HG03520 (cell line): ENCODE results near the gene MED15.

Experiments
- ATAC-seq: cut with Tn5 transposase; IDR thresholded peaks from one replicate; pipeline ENCODE4 v1.9.1; 2021; ENCODE audit warnings: mild to moderate bottlenecking, moderate library complexity; ENCODE audit not compliant: unreplicated experiment

MED15 gene

GRCh38 chr22:20567993-20568417, 60.6 kb downstream of the MED15 start:
- no peak for ATAC-seq

DNA sequence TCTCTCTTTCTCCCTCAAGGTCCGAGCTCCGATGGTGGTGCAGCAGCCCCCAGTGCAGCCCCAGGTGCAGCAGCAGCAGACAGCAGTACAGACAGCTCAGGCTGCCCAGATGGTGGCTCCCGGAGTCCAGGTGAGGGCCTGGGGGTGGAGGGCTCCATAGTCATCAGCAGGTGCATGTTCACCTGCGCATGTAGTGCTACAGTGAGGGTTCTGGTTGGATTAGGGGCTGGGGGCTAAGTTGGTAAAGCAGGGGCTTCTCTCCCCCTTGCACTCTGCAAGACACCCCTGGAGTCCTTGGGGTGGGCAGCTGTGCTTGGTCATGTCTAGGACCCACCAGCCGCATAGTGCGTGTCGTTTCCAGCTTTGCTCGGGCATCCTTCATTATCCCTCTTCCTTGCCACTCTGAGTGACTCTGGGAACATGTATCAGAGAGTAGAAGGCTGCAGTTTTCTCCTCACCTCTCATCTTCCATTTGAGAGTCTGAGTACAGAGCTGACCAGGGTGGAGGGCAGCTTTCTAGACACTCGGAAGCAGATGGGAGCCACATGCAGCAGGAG, 61.2 kb downstream of the MED15 start:
- no peak for ATAC-seq

DNA sequence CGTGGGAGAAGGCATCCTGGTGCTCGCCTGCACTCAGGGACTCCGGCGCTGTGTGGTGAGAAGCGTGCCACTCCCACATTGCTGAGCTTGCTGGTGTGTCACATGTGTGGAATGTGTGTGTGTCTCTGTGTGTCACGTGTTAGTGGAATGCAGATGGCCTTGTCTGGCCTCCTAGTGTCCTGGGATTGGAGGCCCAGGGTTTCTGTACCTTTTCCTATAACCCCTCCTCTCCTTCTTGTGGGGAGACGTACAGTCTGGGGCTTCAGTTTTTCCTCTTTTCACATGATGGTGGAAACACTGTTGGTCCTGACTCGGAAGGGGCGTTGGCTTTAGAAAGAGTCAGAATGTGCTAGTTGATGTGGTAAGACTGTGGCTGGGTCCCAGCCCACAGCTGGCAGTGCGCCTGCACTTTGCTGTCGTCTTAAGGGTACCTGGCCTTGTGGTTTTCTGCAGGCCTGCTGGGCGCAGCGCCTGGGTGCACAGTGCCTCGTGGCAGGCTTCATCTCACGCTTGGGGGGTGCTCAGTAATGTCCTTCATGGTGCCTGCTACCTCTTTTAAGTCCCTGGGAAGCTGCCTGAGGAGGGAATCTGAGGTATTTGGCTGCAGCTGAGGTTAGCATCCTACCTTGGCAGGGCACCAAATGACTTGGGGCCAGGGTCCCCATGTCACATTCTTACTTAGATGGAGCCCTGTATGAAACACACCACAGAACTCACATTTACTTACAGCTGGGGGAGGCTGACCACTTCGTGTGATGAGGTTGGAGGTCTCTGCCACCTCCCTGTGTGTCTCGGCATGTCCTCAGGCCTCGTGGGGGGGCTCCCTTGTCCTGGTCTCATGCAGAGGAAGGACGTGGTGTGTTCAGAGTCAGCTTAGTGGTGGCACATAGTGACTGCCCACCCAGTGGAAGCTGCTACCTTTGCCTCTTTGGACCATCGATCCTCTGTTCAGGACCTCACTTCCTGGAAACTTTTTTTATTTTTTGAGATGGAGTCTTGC, 61.9 kb downstream of the MED15 start:
- no peak for ATAC-seq

- no peak for ATAC-seq
Measured at GRCh38 chr22:20571078-20571503, 63.7 kb downstream of the MED15 start.

- no peak for ATAC-seq
Measured at GRCh38 chr22:20571531-20572007, 64.2 kb downstream of the MED15 start.

DNA sequence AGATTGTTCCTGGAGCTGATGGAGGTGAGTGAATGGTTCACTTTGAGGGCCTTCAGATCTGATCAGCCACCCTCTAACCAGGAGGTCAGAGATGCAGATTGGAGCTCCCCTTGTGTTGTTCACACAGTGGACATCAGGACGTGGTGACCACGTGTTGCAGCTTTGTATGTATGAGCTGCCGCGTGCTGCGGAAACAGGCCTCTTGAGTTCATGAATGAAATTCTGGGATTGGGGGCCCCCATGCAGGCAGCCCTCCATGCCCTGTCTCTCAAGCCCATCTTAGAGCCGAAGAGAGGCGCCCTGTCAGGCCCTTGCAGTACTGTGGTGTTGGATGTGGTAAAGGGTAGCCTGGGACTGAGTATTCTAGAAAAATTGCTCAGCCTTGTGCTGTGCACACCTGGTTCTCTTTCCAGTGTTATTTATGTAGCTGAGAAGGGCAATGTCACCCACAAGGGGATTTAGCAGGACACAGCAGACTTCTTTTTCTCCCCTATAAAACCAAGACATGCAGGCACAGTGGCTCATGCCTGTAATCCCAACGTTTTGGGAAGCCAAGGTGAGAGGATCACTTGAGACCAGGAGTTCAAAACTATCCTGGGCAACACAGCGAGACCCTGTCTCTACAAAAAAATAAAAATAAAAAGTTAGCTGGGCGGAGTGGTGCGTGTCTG, 64.9 kb downstream of the MED15 start:
- no peak for ATAC-seq

DNA sequence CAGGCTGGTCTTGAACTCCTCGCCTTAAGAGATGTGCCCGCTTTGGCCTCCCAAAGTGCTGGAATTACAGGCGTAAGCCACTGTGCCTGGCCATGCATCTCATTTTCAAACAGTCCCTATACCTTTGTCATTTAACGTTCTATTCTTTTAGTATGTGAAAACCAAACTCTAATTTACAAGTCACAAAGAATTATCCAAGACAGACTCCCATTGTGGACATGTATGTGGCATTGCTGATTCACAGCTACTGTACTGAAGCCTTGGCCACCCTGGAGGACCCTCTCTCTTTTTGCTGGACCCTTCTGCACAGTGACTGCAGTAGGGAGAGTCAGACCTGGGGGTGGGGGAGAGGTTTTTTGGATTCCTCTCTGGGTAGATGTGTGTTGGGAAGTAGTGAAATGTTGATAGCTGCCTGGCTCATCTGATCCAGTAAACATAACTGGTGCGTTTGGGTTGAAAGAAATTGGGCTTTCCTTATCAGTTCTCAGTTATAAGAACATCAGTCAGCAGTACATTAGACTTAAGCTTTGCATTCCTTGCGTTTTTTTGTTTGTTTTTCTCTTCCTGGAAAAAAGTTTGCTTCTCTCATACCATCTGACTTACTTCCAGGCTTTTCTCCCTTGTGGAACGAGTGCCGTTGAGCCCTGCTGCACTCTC, 65.9 kb downstream of the MED15 start:
- ATAC-seq: no peak

DNA sequence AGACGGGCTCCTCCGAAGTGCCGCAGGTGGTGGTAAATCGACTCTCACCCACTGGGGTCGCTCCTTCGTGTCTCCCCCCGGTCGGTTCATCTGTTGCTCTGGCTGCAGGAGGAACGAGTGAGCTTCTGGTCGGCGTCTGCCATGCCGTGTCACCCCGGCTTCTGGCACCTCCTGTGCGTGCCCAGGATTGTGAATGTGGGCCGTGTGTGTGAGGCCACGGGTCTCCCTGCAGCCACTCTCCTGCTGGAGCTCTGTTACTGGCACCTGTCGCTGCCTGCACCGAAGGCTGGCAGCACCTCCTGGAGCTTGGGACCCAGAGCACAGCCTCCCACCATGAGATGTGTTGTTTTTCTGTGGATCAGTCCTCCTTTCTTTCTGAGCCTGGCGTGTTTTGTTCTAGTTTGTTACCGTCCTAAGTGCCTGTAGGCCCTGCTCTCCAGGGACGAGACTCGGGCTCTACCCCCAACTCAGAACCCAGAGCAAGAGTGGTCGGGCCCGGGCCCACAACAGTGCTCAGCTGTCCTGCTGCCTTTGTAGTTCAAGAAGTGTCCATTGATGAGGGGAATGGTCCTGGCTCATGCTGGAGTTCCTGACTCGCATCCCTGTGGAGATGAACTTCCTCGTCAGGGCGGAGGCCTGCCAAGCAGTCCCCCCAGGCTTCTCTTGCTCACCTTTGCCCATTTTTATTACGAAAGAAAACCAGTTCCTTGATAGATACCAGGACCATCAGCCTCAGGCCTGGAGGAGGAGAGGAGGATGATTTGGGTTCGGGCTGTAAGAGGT, 66.6 kb downstream of the MED15 start:
- no peak for ATAC-seq

GRCh38 chr22:20574920-20575353, 67.5 kb downstream of the MED15 start:
- ATAC-seq: no peak

- no peak for ATAC-seq
Measured at GRCh38 chr22:20575724-20576444, 68.5 kb downstream of the MED15 start.

DNA sequence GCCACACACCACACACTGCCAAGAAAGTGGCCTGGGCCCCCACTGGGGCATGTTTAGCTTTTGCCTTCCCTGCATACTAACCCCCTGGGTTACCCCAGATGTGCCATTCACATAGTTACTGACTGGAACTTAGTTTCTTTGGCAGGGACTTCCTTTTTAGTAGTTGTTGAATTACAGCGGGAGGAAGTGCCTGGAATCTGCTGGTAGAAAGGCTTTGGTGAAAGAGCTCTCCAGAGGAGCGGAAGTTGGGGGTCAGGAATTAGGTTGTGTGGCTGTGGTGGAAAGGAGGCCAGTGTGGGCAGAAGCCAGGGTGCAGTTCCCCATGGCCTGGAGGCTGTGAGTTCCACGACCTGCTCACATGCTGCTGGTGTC, 69.0 kb downstream of the MED15 start:
- no peak for ATAC-seq

GRCh38 chr22:20577045-20577444, 69.6 kb downstream of the MED15 start:
- ATAC-seq: no peak

- no peak for ATAC-seq
Measured at GRCh38 chr22:20577549-20577975, 70.2 kb downstream of the MED15 start.

- no peak for ATAC-seq
Measured at GRCh38 chr22:20578192-20578591, 70.8 kb downstream of the MED15 start.

DNA sequence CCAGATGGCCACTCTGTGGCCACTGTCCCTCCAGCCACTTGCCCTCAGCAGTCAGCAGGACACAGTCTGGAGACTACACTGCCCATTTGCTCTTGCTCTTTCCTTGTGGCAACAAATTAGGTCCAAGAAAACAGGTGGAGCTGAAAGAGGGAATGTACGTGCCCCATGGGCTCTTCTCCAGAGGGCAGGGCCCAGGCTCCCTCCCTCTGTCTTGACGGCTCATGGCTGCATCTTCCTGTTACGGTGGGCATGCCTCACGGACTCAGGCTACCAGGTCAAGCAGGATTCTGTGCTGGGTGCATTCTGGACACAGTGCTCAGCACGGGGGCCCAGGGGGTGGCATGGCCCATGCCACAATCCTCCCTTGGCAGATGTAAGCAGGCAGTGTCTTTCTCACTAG, 71.3 kb downstream of the MED15 start:
- no peak for ATAC-seq

DNA sequence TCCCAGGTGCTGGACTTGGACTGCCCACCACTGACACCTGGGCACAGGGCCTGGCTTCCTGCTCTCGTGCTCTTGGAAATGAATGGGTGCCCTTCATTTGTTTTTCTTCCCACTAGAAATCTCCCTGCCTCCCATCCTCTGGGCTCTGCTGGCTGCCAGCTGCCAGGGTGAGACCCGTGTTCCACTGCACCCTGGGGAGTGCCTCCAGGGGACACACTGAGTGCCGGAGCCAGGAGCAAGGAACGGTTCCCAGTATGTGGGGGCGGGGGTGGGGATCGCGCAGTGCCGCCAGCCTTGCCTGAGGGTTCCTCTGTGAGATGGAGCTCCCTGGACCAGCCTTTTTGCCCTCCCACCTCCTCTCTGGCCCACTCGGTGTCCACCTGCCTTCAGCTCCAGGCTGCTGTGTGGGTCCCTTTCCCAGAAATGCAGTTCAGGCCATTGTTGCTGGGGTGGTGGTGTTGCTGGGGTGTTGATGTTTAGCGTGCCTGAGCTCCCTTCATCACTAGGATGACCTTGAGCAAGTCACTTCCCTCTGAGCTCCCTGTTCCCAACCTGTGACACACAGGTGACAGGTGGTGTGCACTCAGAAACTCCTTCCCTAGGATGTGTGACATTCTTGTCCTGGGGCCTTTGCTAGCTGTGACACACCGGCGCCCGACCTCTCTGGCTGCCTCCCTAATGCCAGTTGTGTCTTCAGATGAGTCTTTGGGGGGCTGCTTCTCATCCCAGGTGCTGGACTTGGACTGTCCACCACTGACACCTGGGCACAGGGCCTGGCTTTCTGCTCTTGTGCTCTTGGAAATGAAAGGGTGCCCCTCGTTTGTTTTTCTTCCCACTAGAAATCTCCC, 72.1 kb downstream of the MED15 start:
- ATAC-seq: no peak

DNA sequence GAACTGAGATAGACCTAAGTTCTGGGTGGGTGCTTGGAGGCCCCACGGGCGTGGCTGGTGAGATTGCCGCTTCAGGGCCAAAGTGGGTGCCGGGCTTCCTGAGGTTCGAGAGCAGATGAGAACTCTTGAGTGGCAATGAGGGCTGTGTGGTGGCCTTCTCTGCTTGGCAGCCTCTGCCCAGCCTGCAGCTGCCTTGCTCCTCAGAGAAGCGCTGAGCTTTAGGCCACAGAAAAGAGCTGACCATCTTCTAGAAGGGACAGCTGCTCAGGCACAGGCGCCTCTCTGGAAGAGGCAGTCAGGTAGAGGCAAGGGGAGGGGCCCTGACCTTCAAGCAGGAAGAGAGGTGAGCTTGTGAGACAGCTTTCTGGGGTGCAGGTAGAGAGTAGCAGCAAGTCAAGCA, 72.8 kb downstream of the MED15 start:
- no peak for ATAC-seq

DNA sequence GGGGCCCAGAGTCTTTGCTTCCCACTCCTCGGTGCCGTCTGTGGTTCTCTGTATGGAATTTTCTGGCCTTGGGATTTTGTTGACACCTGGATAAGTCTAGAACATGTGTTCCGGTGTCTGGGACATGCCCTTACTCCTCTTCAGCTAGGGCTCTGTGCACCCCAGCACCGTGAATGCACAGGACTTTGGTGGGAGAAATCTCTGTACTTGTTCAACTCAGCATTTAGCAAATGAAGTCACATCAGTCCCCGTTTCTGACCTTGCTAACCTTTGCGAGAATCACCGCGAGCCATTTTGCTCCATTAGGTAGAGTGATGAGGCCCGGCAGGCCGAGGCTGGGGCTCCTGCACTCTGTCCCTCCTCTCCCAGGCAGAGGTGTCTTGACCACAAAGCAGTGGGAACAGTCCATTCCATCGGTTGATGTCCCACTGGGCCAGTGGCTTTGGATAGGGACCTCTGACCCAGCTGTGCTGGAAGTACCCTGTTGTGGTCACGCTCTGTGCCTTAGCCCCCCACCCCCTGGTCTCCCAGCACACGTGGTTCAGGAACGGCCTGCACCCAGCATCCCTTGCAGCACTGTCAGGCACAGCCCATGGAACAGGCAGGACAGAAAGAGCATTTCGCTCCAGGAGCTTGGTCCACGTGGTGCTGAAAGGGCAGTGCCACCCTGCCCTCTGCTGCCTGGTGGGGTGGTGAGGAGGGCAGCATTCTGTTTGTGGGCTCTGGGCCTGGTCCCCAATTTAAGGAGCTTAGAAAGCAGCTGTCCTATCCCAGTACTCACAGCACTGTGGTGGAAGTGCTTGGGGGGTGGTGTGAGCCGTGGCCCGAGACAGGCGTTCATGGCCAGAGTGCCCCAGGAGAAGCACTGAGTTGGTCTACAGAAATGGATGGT, 73.4 kb downstream of the MED15 start:
- no peak for ATAC-seq
